Vagina (tissue), 2 donors: ENCODE results near the gene ZNF878.
A peak's percentile ranks its signal among the peaks of the same experiment; 100 is the strongest.

Experiments
- CTCF ChIP-seq, 3 experiments: fragments of 450-650 bp in 2 of 3; fragments of 200-600 bp in 1 of 3; sonication (generic) in 1 of 3; IDR thresholded peaks; one replicate each; pipeline ENCODE4 v1.5.1; 2017 to 2019; ENCODE audit warnings: antibody characterized with exemption in 3 of 3, mild to moderate bottlenecking in 2 of 3, moderate library complexity in 2 of 3
- POLR2AphosphoS5 ChIP-seq, 2 donors: sonication (generic); formaldehyde crosslinking; IDR thresholded peaks; one replicate each; pipeline ENCODE4 v1.9.0; 2017; ENCODE audit warnings: antibody characterized with exemption in 2 of 2, mild to moderate bottlenecking in 2 of 2, low read depth in 1 of 2; ENCODE audit not compliant: insufficient read depth in 1 of 2

- TF ChIP-seq CTCF (IDR thresholded peaks at IDR 0.05): no peak
- peak; percentile 91 to 95 for TF ChIP-seq POLR2AphosphoS5 (IDR thresholded peaks at IDR 0.05; ENCODE audit: insufficient read depth in 1 of 2, low read depth in 1 of 2)
These were observed 12.1 kb upstream of the ZNF878 start, which contains the start of gene ZNF844 for GRCh38 chr19:12064590-12065538.
